Measurements from ENCODE around the gene SPPL3. TPM values are rescaled to one million over a fixed set of nuclear protein-coding genes. Genes with fewer than 3 reads are reported as not detected.

SPPL3 gene
- total RNA-seq, 2 donors from 2014 or later: 31.6 TPM

DNA sequence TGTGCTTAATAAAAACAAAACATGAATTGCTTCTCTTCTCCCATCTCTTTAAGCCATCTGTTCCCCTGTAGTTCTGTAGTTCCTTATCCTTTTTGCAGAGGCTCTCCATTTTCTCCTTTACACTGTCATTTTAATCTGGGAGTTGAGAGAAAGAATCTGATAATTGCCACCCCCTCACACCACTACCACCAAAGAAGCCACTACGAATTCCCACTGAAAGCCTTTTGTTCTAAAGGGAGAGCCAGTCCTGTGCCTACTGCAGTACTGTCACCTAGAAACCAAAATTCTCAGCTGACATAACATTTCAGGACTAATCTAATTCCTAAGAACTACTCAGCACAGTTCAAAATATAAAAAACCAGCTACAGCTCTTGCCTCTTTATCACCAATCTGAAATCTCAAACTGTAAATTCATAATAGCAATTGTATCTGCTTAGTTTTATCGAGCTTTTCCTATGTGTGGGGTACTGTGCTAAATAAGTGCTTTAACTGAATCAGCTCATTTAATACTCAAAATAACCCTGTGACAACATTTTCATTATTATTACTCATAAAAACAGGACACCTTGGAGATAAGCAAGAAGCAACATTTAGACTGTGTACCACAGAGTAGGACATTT, 72.4 kb downstream of the SPPL3 start:
- intact Hi-C loops (cut with DNase I): no loop called here

DNA sequence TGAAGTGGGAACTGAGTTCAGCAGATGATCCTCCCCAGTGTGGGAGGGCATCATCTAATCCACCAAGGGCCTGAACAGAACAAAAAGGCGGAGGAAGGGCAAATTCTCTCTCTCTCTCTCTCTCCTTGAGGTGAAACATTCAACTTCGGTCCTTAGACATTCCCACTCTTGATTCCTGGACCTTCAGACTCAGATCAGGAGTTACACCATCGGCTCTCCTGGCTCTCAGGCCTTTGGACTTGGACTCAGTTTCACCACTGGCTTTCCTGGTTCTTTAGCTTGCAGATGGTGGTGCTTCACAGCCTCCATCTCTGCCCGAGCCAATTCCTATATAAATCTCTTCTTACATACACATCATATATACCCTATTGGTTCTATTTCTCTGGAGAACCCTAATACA, 73.2 kb downstream of the SPPL3 start:
- intact Hi-C loops (cut with DNase I): no loop called here
- no peak for DNase-seq (ENCODE audit: low spot score)

More for the DNA sequence above, 72.4 kb downstream of the SPPL3 start:
- DNase-seq (ENCODE audit: low spot score): no peak

DNA sequence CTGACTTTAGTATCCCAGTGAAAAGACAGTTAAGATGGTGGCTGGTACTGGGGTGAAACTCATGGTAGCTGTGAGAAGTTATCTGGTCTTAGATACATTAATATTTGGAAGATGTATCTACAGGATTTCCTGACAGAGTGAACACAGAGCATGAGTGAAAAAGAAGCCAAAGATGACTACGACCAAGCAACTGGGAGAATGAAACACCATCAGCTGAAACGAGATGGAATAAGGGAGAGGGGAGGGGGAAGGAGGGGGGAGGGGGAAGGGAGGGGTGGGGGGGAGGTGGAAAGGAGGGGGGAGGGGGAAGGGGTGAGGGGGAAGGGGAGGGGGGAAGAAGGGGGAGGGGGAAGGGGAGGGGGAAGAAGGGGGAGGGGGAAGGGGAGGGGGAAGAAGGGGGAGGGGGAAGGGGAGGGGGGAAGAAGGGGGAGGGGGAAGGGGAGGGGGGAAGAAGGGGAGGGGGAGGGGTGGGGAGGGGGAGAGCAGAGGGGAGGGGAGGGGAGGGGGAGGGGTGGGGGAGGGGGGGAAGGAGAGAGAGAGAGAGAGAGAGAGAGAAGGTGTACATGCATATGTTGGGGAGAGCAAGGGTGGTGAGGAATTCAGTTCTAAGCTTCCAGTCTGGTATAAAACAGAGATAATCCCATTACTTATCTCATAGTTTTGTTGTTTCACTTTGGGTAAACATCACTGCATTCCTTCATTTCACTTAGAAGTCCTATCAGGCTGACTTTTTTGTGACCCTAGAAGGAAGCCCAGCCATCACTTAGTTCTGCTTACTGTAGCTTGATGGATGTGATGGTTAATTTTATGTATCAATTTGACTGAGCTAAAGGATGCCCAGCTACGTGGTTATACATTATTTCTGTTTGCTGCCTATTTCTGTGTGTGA, 73.9 kb downstream of the SPPL3 start:
- intact Hi-C loops (cut with DNase I): no loop called here
- DNase-seq (ENCODE audit: low spot score): no peak

DNA sequence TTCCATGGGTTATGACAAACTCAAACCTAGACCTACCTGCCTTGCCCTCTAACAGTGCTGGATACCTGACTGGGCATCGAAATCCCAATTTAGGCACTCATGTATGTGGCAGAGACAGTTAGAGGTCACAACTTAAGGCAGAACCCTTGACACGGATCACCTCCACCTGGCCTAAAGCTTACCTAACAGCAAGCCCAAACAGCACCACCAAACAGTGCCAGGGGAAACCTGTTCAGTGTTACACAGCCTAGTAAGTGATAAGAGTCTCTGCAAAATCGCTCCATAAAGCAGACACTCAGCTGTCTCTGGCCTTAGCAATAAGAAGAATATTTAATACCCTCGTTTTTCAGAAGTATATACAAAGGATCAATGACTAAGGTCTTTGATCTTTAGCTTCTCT, 77.8 kb downstream of the SPPL3 start:
- intact Hi-C loops (cut with DNase I): no loop called here
- DNase-seq (ENCODE audit: low spot score): no peak

DNA sequence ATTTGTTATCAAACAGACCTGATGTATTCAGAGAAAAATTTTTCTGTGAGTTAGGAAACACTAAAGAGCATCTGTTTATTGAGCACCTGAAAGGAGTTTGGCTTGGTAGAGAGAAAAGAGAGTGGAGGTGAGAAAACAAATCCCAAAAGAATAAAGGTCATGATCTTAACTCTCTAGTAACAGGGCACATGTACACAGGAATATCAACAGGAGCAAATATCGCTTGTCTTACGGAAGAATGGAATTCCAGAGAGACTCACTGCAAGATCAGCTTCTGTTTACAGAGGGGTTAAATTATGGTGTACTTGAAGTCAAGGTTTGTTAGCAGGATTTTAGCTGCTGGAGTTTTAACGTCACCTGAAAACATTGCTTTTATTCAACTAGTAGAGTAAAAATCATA, 78.8 kb downstream of the SPPL3 start:
- no peak for DNase-seq (ENCODE audit: low spot score)
- intact Hi-C loops (cut with DNase I): no loop called here

GRCh38 chr12:120822832-120823503, 81.2 kb downstream of the SPPL3 start:
- DNase-seq (ENCODE audit: low spot score): no peak
- intact Hi-C loops (cut with DNase I): no loop called here

- DNase-seq (ENCODE audit: low spot score): no peak
- intact Hi-C loops (cut with DNase I): no loop called here
These were observed 82.3 kb downstream of the SPPL3 start for GRCh38 chr12:120821878-120822277.

- intact Hi-C loops (cut with DNase I): no loop called here
- no peak for DNase-seq (ENCODE audit: low spot score)
These were observed 83.2 kb downstream of the SPPL3 start for GRCh38 chr12:120820884-120821510.

DNA sequence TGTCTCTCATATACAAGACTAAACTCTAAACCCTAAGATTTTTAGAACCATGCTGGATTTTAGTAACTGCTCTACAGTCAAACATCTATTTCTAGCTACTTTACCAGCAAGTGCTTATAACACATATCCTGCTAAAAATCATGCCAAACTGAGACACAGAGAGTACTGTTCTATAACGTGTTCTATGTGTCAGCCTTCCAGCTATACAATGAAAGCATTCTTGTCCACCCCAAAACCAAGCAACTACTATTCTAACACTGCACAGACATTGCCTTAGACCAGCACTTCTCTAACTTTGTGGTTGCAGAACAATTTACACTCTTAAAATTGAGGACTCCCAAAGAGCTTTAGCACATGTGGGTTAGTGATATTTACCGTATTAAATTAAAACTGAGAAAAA, 85.7 kb downstream of the SPPL3 start:
- intact Hi-C loops (cut with DNase I): no loop called here
- DNase-seq (ENCODE audit: low spot score): no peak

GRCh38 chr12:120817559-120818330, 86.4 kb downstream of the SPPL3 start:
- no peak for DNase-seq (ENCODE audit: low spot score)
- intact Hi-C loops (cut with DNase I): no loop called here

DNA sequence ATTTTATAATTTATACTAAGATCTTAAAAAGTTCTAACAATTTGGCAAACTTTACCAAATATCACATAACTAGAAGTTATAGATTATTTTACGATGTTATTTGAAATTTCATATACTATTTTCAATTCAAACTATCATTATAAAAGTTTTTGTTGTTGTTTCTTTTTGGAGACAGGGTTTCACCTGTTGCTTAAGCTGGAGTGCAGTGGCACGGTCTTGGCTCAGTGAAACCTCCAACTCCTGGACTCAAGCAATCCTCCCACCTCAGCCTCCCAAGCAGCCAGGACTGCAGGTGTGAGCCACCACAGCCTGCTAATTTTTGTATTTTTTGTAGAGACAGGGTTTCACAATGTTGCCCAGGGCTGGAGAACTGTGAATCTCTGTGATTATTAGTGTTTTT, 87.8 kb downstream of the SPPL3 start:
- DNase-seq (ENCODE audit: low spot score): no peak
- intact Hi-C loops (cut with DNase I): no loop called here

DNA sequence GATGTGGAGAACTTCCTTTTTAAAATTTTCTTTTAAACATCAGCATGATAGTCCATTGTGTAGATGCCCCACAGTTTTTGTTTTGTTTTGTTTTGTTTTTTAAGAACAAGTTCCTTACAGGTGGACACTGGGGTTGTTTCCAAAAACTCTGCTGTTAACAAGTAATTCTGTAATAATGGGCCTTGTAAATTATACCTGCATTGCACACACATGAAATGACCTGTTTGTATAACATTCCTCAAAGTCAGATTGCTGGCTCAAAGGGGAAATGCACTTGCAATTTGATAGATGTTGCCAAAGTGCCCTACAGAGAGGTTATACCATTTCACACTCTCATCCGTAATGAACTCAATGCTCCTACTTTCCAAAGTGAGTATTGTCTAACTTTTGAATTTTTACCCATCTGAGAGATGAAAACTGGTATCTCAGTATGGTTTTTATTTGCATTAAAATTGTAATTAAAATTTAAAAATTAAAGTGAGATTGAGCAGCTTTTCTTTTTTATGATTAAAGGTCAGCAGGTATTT, 89.2 kb downstream of the SPPL3 start:
- no peak for DNase-seq (ENCODE audit: low spot score)
- intact Hi-C loops (cut with DNase I): no loop called here

GRCh38 chr12:120814203-120814902, 89.8 kb downstream of the SPPL3 start:
- intact Hi-C loops (cut with DNase I): no loop called here
- no peak for DNase-seq (ENCODE audit: low spot score)

DNA sequence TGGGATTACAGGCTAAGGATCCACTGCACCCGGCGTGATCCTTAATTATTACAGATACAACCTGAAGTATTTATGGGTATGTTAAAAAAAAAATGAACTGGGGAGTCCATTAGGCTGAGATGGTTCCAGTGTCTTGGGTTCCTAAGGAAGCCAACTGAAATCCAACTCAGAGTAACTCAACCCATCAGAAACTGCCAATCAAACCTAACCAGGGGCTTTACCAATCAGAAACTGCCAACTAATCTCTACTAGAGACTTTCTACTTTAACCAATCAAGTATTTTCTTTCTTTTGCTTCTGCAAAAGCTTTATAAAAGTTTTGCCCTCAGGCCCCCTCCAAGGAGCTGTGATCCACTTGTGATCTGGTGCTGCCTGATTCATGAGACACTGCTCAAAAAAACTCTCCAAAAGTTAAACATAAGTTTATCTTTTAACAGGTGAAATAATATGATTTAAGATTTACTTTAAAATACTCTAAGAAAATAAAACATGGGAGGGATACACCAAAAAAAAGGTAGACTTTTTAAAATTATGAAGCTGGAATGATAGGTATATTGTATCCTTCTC, 90.5 kb downstream of the SPPL3 start:
- DNase-seq (ENCODE audit: low spot score): no peak
- intact Hi-C loops (cut with DNase I): loop anchor here in 1 of 2 donors (2.0 kb wide), 1 partner anchor 45 kb away; no protein-coding TSS in a partner anchor

- intact Hi-C loops (cut with DNase I): no loop called here
These were observed 94.1 kb downstream of the SPPL3 start for GRCh38 chr12:120810021-120810420.

GRCh38 chr12:120804428-120804827, 99.7 kb downstream of the SPPL3 start:
- intact Hi-C loops (cut with DNase I): no loop called here
- DNase-seq (ENCODE audit: low spot score): no peak

More at GRCh38 chr12:120810021-120810420, 94.1 kb downstream of the SPPL3 start:
- no peak for DNase-seq (ENCODE audit: low spot score)

DNA sequence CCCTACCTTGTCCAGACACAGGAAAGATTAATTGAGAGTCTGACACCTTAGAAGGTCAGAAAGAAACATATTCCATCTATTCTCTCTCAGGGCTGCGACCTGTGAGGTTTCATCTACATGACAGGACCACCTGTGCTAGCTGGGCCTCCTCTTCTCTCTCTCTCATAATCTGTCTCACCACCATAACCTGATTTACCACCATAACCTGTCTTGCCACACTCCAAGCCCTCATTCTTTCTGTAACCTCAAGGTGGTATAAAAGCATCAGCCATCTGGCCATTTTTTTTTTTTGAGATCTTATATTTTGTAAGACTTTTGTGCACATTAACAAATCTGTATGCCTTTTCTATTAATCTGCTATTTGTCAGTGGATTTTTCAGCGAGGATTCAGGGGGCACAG, 103.0 kb downstream of the SPPL3 start:
- intact Hi-C loops (cut with DNase I): no loop called here
- DNase-seq (ENCODE audit: low spot score): no peak

DNA sequence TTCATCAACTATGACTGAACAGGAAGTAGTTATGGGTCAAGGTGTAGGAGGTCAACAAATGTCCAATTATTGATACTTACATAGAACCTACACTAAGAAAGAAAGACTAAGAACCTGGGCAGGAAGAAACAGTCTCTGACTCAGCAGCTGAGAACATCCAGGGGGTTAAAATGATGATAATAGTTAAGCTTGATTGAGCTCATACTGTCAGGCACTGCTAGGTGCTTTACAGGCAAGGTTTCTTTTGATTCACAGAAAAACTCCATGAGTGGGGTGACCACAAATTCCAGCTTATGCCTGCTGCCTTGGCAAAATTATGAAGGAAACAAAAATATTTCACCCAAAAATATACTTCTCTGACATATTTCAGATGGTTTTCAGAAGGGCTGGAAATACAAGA, 103.5 kb downstream of the SPPL3 start:
- intact Hi-C loops (cut with DNase I): no loop called here
- no peak for DNase-seq (ENCODE audit: low spot score)

Data from posterior vena cava (tissue), 2 donors.